Measurements from ENCODE around the gene BTRC.

Gene BTRC

DNA sequence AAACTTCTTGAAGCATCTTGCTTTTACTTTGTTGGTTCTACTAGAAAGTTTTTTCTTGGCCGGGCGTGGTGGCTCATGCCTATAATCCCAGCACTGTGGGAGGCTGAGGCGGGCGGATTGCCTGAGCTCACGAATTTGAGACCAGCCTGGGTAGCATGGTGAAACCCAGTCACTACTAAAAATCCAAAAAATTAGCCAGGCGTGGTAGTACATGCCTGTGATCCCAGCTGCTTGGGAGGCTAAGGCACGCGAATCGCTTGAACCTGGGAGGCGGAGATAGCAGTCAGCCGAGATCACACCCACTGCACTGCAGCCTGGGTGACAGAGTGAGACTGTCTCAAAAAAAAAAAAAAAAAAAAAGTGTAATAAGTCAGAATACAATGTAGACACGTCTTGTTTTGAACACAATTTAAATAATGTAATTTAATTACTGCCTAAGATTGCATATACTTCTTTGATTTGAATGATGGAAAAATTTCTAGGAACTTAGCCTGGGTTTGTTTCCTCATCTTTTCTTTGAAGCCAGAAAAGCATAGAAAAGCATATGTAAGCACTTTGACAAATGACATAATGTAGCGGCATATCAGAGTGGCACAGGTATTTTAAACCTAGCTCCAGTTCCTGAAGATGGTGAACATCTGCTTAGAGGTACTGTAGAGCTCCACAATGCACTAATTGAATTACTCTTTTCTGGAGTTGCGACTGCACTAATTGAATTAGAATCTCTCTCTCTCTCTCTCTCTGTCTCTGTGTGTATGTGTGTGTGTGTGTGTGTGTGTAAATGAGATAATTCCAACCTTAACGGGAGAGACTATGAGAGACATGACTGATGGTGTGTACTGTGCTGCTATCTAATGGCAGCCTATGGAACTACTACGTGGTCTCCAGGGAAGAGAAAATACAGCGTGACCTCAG is 87.8 kb downstream of the BTRC start:
- DNase-seq, result peak in 20 of 56 donors; percentile 1 to 58 (median 7)

DNA sequence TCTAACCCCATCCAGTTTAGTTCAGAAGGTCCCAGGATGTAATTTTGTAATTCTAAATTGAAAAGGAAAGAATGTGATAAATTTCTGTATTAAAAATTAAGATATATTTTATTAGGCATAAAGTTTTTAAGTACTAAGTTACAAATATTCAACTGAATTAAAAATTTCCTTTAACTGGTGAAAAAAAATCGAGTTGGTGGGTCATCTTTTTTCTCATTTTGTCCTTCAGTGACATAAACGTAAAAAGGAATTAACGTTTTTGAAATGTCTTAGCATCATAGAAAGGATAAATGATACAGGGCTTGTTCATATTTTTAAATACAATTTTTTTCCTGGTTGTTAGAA is 88.5 kb downstream of the BTRC start:
- DNase-seq, result no peak

DNA sequence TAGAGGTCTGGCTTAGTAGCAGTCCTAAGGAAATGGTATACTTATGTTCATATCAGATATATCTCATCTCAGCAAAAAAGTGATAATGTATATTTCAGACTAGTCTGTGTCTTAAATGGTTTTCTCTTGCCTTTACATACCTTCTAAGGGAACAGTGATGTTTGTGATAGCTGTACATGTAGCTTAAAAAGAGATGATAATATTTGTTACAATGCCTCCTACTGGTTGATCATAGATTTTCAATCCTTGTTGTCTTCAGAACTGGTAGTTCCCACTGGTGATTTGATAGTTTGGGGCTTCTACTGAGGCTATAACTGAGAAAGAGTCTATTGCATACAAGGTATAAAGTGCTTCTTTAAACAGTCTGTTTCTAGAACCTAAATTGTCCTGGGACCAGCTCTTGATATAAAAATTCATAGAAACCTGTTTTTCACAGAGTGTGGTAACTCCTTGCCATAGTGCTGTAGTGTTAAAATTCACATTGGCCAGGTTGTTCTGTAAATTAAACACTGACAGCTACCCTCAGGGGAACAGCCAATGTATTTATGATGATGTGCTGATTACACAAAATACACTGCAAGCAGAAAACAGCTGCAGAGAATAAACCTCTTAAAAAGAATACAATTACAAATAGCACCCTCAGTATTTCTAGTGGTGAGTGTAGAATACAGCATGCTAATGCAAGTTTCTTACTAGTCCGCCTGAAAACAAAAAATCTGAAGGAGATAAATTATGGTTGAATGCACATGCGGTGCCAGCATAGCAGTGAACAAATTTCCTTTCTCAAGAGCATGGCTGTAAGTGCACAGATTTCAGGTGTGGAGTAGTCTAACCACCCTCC is 90.3 kb downstream of the BTRC start:
- DNase-seq, result no peak

DNA sequence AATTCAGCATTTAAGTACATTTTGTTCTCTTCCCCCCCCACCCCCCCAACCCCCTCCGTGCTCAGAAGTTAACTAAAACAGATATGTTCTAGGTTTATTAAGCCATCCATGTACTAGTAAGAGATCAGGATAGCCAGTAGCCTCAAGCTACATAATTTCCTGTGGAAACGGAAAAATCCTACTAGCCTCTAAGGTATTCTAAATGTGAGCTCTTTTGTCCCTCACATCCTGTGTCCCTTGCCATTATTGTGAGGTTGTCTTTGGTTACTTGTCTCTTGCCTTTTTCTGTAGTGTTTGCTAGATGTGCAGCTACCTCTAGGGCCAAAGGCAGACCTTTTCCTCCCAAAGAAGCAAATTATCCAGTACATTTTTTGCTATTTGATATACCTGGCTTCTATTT is 92.1 kb downstream of the BTRC start:
- DNase-seq, result no peak

DNA sequence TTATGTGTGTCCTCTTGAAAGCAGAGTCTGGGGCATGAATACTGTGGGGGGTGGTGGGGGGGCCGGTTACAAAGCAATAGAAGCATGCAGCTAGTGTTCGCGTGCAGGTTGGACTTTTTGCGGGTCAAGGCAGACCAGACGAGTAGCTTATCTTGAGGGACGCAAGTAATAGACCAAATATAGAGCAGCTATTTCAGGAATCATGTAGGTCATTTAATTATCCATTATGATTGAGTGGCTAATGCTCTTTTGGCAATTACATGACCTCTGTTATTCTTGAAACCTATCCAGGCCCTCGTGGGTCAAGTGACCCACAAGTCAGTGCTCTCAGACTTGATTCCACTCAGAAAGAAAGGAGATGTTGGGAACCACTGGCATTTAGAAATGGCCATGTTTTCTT is 93.0 kb downstream of the BTRC start:
- no peak for DNase-seq

DNA sequence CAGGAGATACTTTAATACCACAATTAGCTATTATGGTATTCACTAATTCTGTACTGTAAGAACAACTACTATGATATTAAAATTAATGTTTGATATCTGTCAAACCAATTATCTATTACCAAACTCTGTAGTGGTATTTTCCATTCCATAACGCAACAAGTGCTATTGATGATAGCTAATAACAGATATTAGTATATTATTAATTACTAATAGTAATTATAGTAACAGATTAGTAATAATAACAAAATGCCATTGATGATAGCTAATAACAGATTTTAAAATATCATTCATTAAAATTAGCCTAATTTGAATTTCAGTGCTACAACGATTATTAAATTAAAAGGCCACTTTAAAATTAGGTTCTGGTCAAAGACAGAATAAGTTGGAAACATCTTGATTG is 93.5 kb downstream of the BTRC start:
- DNase-seq, result no peak

DNA sequence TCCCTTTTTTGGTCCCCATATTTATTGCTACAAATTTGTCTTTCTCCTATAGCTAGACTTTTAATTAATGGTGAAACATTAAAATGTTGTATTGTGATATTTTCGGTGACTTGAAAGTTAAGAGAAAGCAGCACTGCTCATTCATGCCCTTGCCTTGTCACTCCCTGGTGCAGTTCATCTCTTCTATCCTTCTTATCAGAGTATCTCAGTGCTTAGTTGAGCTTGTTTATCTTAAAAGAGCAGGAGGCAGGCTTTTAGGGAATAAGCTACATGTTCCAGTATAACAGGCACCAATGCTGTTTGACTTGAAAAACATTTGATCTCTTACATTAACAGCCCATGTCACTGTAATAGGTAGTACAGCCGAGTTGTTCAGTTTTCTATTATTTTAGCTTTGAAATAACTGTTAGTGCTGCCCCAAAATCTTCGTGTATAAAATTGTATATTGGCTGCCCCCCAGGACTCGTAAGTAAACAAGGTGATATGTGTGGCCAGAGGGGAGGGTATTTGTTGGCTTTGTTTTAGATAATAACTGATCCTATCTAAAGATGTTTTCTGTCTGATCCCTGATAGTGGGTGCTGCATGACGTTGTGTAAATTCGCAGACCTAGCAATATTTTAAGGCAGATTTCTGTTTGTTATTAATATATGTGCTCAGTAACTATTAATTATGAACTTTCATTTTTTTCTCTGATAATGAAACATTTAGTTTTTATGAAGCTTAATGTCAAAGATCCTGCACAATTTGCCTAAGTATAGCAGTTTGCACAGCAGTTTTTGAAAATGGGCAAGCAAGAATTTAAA is 96.5 kb downstream of the BTRC start:
- no peak for DNase-seq

DNA sequence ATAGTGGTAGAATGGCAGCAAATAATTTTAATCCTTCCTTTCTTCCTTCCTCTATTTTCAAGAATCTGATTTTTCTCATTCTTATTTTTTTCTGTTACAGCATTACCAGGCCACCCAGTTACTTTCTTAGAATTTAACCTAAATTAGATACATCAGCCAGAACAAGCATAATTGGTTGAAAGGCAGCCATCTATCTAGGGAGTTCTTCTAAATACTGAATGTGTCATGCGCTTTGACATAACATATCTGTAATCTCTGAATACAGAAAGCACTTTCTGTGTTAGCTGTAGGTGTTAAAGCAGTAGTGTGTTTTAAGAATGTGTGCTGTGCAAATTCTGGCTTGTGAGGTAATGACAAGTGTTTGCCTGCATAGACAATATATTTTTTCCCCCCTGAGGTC is 97.3 kb downstream of the BTRC start:
- DNase-seq, result no peak

DNA sequence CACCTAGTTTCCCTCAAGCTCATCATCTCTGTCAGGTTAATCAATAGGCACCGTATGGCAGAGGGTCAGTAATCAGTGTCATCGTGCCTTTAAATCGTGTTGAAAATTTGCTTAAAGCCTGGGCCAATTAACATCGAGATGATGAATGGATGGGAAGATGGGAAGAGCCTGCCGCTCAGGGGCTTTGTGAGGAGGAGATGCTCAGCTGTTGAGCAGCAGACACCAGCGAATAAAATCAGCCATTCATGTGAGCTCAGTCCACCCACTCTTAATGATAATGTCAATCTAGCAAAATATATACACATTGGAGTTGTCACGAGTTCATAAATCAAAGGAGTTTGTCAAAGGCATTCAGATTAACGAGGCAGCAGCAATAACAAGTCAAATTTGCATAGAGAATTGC is 97.7 kb downstream of the BTRC start:
- DNase-seq, result no peak

DNA sequence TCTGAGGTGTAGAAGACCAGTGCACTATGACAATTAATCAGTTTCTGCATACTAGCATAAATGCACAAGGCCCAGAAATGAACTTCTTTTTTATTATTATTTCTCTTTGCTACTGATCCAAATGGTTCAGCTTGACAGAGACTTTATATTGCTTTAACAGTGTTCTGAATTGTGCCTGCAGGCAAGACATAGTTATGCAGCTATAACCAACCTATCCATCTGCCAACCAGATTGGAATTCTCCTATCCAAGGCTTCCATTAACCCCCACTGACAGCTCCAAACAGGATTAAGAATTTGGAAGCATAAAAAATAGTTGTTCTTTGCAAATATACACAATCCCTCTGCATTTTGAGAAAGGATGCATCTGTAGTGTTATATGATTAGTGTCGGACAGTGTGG is 98.2 kb downstream of the BTRC start:
- no peak for DNase-seq

DNA sequence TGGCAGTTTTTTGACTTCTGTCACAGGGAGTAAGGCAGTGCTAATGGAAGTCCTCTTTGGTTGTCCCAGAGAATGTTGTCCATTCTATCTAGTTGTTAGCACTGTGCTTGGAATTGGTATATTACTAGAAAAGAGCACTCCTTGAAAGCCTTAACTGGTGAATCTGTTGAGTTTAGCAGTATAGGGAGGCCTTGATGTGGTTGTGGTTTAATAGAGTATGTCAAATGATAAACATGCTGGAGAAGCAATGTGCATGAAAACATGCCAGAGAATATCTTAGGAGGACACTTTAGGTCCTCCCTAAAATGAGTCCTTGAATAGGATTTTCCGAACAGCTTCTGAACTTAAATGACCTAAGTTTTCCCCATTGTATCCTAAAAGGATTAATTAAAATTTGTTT is 98.6 kb downstream of the BTRC start:
- no peak for DNase-seq

DNA sequence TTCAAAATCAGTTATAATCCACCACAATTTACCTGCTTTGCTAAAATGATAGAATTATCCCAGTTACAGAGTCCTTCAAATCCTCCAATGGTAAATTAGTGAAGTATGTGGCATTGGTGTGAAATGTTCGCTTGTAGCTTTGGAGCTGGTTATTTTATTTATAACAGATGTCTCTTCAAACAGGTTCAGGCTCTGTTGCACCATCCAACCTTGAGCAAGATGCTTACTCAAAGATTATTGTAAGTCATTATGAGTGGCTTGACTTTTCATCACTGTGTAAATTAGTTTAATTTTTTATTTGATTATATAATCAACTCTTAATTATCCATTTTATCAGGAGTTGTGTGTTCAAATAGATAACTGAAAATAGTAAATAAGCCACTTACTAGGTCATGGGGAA is 99.4 kb downstream of the BTRC start:
- DNase-seq, result no peak

DNA sequence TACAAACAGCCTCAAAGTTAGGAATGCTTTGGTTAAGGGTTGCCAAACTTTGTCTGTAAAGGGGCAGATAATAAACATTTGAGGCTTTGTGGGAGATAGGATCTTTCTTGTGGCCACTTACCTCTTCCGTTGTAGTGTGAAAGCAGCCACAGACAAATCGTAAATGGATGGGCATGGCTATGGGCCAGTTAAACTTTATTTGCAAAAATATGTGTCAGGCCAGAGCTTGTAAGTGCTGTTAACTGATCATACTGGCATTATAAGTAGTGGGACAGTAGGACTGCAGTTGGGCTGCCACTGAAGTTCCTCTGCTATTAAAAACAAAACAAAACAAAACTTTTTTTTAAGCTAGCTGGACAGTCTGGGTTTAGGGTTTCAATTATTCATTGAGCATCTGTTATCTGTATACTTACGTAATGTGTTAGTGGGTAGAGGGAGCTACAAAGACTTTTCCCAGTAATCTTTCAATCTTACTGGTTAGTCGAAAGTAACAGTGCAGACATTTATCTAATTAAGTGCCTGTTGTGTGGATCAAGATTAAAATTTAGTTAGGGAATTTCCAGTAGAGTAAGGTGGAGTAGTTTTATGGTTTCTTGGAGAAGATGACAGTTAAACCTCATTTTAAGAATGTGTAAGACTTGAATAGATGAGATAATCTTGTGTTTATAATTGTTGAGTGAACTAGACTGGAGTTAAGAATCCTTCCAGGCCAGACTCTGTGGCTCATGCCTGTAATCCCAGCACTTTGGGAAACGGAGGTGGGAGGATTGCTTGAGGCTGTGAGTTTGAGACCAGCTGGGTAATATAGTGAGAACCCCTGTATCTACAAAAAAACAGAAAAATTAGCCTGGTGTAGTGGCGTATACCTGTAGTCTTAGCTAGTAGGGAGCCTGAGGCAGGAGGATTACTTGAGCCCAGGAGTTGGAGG is 100.1 kb downstream of the BTRC start:
- no peak for DNase-seq

DNA sequence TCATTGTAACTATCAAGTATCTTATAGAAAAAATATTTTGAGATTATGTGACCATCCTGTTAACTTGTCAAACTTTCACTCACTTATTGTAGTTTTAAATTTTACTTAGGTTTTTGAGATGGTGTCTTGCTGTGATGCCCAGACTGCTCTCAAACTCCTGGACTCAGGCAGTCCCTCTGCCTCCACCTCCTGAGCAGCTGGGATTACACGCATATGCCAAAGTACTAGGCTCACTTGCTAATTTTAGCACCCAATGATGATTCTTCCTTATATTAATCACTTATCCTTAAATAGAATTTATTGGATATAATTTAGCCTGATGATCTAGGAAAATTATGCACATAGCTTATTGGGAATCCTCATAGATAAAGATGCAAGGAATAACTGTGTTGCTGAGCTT is 104.9 kb downstream of the BTRC start:
- DNase-seq, result no peak

DNA sequence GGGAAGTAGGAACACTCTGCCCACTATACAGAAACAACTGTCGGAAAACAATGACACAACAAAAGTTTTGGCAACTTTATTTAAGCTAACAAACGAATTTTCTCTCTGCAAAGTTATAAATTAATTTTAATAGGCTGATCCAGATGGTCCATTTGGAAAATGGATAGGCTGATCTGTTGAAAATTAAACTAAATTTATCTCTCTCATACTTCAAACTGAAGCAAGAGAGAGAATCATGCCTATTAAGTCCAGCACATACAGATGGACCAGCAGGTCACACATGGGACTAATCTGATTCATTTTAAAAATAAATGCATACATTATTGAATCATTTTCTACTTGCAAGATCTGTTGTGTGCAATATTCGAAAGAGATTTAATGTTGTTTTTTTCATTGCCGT is 110.1 kb downstream of the BTRC start:
- no peak for DNase-seq

DNA sequence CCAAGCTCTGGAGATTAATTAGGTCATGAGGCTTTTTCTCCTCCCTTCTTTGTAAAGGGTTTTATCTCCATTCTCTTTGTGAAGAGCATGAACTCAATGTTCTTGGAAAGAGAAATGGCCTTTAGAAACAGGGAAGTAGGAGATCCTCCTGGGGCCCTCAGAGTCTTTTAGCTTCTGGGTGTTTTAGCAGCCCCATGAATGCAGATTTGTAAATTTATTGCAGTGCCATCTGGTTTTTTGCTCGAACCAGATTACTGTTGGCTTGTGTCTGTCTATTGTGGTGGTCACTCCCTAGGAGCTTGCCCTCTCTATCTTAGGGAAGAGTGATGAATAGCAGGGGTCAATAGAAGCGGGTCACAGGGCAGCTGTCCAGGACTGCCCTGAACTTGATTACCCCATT is 110.6 kb downstream of the BTRC start:
- DNase-seq, result no peak

DNA sequence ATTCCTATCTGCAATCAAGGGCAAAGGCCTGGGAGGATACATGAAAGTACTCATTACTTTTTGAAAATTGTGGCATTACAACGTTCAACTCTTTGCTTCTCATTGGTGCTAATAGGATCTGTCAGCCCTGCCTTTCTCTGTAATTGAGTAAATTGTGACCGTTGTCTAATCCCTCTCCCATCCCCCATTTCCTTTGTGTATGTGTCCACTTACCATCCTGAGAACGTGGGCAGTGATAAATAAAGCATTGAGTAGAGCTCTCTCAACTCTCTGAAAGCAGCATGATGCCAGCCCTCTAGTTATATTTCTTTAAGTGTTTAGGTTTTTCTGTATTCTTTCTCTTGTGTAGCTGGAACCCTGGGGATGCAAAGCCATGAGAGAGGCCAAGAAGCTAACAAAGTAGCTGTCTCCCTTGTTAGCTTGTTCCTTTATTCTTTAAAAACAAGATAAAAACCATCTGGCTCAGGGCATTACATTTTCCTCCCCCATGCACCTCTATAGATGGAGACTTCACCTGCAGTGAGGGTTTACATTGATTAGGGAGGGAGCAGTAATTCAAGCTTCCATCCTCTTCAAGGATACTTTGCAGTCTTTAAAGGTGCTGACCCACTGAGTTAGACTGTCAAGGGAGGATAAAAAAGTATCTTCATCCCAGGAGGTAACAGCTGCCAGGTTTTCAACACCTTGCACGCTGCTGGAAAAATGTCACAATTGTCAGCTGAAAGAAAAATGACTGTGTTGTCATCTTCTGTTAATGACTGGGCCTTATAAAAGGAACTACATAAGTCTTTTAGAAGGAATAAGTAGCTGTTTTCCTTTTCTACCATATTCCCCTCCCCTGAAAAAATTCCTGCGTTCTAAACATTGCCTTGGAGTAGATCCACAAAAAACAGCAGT is 112.3 kb downstream of the BTRC start:
- DNase-seq, result no peak

DNA sequence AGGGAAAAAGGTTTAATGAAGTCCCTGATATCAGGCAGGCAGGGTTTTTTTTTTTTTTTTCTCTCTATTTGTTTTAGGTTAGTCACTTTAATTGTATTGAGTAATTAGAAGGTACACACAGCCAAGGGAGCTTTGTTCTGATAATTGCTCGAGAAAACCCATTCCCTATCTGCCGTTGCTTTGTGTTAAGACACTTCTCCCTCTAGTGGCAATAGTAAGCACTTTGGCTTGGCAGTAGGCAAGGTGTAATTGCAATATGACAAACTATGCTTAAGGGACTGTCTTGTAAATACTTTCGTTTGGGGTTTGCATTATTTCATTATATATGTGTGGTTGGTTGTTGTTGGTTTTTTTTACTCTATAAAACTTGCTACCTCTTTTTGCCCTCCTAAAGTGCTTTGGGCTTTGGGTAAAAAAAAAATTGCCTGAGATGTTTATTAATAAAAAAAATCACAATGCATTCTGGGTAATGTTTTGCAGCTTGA is 113.4 kb downstream of the BTRC start:
- DNase-seq, result peak in 6 of 56 donors; percentile 6 to 26 (median 14)

DNA sequence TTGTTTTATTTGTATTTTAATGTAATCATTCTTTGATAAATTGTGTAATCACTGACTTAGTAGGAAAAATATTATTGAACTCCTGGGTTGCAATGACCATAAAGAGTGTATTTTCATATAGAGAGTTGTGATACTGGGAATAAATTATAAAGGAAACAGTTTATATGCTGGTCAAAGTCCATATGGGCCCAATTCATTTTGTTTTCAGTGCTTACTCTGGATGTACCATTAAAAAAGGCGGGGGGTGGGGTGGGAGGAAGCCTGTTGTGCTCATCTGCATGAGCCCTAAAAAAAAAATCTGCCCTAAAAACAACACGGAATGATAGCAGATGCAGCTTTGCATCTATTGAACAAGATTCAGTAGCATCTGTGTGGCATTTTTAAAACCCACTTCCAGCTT is 114.2 kb downstream of the BTRC start:
- no peak for DNase-seq

DNA sequence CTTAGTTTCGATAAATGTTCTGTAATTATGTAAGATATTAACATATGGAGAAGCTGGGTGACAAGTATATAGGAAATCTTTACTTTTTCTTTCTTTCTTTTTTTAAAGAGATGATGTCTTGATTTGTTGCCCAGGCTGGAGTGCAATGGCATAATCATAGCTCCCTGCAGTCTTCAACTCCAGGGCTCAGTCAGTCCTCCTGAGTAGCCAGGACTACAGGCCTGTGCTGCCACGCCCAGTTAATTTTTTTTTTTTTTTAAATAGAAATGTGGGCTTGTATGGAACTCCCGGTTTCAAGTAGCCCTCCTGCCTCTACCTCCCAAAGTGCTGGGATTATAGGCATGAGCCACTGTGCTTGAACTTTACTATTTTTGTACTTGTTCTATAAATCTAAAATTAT is 122.4 kb downstream of the BTRC start:
- no peak for DNase-seq
